GM18517 (cell line): Measurements from ENCODE around the gene NHP2.
"Not testable (repeated sequence)": the region's sequence is repeated elsewhere in the genome, so short reads cannot be mapped to it uniquely, and the experiment has no call there.

Experiments
- ATAC-seq: cut with Tn5 transposase; IDR thresholded peaks from one replicate; pipeline ENCODE4 v1.9.1; 2021; ENCODE audit warnings: mild to moderate bottlenecking, moderate library complexity; ENCODE audit not compliant: unreplicated experiment

Gene NHP2

DNA sequence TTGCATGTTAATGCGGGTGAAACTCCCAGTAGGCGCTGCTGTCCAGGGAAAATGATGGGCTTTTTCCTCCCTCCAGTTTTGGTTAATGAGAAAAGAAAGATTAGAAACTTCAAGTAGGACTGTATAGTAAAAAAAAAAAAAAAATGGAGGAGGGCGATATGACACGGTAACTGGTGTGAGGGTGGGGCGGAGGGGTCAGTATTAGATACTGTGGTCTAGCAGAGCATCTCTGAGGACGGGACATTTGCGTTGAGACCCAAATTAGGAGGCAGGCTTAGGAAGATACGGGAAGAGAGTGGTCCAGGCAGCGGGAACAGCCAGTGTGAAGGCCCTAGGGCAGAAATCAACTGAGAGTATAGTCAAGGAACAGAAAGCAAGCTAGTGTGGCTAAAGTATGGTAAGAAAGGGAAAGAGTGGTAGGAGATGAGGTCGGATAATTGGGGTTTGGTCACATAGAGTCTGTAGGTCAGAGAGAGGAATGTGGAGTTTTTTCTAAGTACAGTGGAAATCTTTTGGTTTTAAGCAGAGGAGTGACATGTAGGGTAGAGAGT is 22.2 kb downstream of the NHP2 start:
- ATAC-seq = no peak

- ATAC-seq = peak; percentile 79
Measured at GRCh38 chr5:178130576-178131445, 22.9 kb downstream of the NHP2 start, which contains the start of gene RMND5B. Gene RMND5B (plus strand): TSS chr5:178131014. CDS start chr5:178138120, 7,106 bp downstream.

DNA sequence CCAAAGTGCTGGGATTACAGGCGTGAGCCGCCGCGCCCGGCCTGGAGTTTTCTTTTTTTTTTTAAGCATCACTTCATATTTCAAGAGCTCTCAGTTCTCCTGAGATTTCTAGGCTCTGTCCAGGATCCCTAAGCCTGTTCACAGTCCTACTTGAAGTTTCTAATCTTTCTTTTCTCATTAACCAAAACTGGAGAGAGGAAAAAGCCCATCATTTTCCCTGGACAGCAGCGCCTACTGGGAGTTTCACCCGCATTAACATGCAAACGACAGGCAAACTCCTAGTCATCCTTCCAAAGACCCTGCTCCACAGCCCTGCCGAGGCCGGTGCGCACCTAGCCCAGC is 23.5 kb downstream of the NHP2 start:
- not testable (repeated sequence) for ATAC-seq

GRCh38 chr5:178129296-178129695 is 24.4 kb downstream of the NHP2 start:
- ATAC-seq = no peak

DNA sequence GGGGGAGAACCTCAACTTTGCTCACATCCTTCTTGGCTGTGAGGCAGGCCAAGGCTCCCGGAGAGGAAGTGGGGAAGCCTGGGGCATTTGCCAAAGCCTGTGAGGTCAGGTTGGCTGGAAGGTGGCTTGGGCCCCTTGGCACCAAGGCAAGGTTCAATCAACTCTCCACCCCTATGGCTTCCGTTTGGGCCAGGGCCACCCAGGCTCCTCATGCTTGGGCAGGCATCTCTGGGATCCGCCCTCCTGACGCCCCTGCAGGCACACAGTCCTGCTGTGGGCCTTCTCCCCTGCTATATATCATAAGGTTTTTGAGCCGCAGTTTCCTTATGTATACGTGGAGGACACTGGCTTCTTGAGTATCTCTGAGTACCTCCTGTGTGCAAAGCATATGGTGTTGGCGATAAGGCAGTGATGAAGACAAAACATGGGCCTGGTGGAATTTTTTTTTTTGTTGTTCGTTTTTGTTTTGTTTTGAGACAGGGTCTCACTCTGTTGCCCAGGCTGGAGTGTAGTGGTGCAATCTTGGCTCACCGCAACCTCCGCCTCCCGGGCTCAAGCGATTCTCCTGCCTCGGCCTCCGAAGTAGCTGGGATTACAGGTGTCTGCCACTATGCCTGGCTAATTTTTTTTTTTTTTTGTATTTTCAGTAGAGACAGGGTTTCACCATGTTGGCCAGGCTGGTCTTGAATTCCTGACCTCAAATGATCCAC is 26.2 kb downstream of the NHP2 start:
- ATAC-seq = not testable (repeated sequence)

GRCh38 chr5:178126556-178126955 is 27.1 kb downstream of the NHP2 start:
- no peak for ATAC-seq

DNA sequence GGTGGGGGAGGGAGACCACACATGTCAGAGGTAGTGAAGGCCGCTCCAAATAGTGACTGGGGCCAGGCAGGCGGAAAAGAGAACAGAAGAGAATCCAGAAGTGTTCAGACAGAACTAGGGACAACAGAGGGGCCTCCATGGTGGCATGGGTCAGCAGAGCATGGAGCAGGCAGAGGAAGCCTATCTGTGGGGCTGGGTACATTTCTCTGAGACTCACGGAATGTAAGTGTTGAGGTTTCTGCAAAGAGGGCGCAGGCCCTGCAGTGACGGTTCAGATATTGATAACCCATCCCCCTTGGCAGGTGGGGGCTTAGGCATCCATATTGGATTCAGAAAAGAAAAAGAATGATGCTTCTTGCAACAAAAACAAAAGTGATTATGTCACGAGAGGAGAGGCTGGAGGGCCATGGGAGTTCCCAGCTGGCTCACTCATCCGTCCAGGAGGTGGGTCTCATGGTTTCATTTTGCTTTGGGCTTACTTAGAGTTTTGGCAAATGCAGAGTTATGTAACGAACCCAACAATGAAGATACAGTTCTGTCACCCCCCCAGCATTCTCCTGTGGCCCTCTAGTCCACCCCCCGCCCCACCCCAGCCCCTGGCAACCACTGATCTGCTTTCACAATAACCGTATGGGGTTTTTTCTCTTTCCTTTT is 28.3 kb downstream of the NHP2 start:
- no peak for ATAC-seq

DNA sequence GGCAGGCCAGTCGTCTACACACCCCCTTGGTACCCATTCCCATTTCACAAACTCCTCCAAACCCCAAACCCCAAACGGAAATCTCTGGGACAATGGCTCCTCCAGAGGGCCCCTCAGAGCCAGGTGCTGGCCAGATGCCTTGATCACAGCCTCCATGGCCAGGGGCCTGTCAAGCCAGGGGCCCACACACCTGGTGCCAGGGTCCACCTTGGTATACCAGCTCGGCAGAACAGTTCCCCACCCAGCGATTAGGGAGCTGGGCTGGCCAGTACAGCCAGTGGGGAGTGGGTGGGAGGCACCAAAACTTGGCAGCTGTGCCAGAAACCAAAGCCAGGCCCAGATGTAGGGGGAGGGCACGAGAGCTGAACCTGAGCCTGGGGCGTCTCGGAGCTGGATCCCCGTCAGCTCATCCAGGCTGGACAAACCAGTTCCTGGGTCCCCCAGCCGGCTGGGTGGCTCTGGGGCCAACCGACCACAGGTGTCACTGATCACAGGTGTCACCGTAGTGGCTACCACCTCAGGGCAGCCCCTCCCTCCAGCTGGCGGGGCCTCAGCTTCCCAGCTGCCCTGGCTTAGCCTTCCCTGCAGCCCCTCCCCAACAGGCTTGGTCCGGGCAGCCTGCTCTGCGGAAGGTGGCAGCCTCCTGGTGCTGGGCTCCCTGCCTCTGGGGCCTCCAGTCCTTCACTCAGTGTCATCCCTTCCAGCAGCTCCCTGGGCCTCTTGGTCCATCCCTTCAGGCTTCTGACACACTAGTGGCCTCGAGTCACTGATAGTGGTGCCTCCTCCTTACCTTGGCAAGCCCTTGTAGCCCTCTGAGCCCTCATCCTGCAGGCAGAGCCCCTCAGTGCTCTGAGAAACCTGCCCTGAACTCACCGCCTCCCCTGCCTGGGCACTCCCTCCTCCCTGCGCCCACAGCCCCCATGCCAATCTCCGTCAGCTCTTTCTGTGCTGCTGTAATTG is 29.4 kb downstream of the NHP2 start:
- ATAC-seq = no peak

DNA sequence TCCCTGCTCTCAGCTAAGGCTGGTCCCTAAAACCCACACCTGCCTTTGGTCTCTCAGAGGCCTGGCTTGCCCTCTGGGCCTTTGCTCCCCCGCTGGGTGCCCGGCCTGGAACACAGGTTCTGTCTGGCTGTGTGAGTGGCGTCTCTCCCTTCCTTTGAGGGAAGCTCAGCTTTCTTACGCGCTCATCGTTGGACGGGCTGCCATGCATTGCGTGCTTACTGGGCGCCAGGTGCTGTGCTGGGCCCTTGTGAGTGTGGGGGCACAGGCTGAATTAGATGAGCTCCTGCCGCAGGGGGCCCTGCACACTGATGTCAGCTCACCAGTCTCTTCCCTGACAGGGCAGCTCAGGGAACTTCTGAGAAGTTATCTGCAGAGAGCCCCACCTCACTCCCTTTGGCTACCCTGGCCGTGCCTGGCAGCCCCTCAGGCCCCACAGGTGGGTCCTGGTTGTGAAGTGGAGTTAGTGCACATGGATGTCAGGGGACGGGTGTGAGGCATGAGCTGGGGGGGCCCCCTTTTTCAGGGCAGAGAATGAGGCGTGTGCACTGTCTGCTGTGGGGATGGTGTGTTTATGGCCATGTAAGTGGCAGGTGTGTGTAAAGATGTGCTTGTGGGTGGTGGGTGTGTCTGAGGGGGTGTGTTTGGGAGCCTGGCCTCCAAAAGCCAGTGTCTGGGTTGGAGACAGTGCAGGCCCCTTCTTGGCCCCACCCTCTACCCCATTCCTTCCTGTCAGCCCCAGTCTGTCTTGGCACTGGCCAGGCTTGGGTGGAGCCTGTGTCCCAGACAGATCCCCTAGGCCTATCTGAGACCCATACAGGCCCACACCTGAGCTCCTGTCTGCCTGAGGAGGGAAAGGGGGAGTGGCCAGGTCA is 30.4 kb downstream of the NHP2 start:
- ATAC-seq = no peak

- no peak for ATAC-seq
Measured at GRCh38 chr5:178122346-178122745, 31.3 kb downstream of the NHP2 start.

GRCh38 chr5:178121391-178122276 is 32.1 kb downstream of the NHP2 start:
- ATAC-seq = no peak

GRCh38 chr5:178120607-178121357 is 32.9 kb downstream of the NHP2 start:
- ATAC-seq = peak; percentile 79

- no peak for ATAC-seq
Measured at GRCh38 chr5:178119915-178120606, 33.6 kb downstream of the NHP2 start.

DNA sequence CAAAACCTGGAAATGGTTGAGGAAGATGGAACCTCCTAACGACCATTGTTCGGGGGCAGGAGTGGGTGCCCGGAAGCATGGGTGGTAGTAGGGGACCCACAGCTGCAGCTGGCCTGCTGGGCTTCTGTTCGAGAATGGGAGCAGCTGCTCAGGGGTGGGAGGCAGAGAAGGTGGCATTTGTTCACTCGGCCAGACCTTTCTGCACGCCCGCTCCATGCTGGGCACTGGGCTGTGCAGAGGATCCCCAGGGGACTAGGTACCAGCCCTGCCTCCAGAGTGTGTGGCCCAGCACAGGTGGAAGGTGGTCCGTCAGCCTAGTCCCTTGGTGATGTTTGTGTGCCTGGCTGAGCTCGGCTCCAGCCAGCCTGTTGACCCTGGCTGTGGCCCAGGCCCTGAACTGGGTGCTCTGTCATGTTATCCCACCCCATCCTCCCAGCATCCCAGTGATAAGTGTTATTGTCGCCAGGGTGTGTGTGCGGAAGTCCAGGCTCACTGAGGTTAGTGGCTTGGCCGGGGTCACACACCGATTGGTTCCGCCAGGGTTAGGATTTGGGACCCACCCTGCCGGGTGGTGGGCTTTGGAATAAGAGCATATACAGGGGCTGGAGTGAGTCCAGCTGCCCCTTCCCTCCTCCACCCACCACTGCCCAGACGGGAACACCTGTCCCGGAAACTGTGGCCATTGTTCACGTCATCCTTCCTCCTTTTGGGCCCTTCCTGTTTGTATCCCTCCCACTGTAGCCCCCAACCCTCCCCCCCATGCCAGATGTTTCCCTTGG is 35.6 kb downstream of the NHP2 start:
- no peak for ATAC-seq

DNA sequence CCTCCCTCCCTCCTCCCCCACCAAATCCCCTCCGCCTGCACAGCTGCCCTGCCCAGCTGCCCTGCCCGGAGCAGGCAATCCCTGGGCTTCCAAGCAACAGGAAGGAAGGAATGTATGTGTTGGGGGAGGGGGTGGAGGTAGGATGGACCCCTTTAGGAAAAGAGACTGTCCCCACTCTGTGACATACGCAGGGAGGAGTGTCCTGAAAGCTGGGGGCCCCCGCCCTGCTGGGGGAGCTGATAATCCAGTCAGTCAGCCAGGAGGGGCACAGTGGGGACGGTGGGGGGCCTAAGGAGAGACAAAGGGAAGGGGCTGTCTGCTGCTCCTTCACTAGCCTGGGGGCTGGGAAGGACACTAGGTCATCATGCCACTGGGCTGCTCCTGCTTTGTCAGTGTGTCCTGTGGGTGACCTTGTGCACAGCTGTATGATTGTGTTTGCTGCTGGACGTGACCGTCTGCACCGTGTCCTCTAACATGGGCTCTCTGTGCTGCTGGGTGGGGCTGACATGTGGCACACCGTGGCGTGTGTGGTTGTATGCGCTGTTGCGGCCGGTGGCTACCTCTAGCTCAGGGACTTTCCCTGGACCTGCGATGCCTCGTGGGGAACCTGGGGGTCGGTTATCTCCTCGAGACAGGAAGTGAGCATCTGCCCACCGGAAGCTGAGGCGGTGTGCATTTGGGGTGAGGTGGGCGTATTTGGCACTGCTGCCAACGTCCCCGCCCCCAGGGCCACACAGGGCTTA is 37.4 kb downstream of the NHP2 start:
- ATAC-seq = peak; percentile 34

DNA sequence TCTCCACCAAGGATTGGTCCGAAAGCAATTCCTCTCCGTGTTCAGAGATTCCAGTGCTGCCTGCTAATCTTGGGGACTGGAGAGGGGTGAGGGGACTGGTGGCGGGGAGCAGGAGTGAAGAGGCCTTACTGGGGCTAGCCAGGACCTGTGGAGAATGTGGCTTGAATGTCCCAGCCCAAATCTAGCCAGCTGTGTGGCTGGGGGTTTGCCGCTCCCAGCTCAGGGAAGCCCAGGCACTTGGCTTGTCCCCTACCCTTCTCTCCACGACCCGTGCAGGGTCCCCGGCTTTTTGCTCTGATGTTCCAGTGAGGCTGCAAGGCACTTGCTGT is 37.9 kb downstream of the NHP2 start:
- ATAC-seq = no peak
